Thyroid gland (tissue), 4 donors: ENCODE data around the gene CISD1.

Experiments
- POLR2A ChIP-seq, 2 donors: fragments of 450-650 bp; IDR thresholded peaks; one replicate each; pipeline ENCODE4 v1.6.1; 2017; ENCODE audit warnings: antibody characterized with exemption in 2 of 2, mild to moderate bottlenecking in 2 of 2, moderate library complexity in 1 of 2
- TF ChIP-seq, protein P1 (sequence below), 6 experiments: fragments of 200-600 bp in 3 of 6; fragments of 450-650 bp in 3 of 6; sonication (generic) in 3 of 6; IDR thresholded peaks; one replicate each; pipeline ENCODE4 v1.5.1; 2016 to 2019; ENCODE audit warnings: antibody characterized with exemption in 6 of 6, mild to moderate bottlenecking in 2 of 6, inconsistent platforms in 1 of 6, moderate library complexity in 1 of 6

DNA sequence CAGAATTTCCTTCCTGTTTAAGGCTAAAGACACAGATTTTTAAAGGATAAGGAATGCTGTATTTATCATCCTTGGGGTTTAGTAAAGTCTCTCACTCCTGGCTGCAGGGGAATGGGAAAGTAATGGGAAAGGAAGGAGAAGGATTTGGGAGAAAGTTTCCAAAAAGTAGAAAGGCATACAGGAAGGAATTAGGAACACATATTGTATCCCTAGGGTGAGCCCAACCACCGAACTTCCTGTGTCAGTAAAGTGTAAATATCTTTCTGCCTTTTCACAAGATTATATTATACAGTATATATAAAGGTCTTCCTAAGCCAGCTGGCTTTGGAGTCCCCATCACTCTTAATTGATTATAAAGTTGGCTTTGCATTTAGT lies 53.9 kb downstream of the CISD1 start:
- TF ChIP-seq, protein P1, sequence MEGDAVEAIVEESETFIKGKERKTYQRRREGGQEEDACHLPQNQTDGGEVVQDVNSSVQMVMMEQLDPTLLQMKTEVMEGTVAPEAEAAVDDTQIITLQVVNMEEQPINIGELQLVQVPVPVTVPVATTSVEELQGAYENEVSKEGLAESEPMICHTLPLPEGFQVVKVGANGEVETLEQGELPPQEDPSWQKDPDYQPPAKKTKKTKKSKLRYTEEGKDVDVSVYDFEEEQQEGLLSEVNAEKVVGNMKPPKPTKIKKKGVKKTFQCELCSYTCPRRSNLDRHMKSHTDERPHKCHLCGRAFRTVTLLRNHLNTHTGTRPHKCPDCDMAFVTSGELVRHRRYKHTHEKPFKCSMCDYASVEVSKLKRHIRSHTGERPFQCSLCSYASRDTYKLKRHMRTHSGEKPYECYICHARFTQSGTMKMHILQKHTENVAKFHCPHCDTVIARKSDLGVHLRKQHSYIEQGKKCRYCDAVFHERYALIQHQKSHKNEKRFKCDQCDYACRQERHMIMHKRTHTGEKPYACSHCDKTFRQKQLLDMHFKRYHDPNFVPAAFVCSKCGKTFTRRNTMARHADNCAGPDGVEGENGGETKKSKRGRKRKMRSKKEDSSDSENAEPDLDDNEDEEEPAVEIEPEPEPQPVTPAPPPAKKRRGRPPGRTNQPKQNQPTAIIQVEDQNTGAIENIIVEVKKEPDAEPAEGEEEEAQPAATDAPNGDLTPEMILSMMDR (IDR thresholded peaks at IDR 0.05) = no peak
- TF ChIP-seq POLR2A (IDR thresholded peaks at IDR 0.05) = no peak
